KOPT-K1 (cell line): Measurements from ENCODE around the gene UBFD1.
"Not testable (repeated sequence)": the region's sequence is repeated elsewhere in the genome, so short reads cannot be mapped to it uniquely, and the experiment has no call there.

Experiments used
- H3K27ac ChIP-seq: fragments of 200-600 bp; sonication (generic); 2 replicates; pipeline ENCODE4 v1.5.1; 2016; ENCODE audit warnings: antibody characterized with exemption, mild to moderate bottlenecking, low read depth, low read length; ENCODE audit not compliant: poor library complexity, severe bottlenecking
- H3K36me3 ChIP-seq: fragments of 200-600 bp; sonication (generic); 2 replicates; pipeline ENCODE4 v1.5.1; 2017; ENCODE audit warnings: antibody characterized with exemption, mild to moderate bottlenecking, low read length, moderate library complexity; ENCODE audit not compliant: insufficient read depth
- H3K9me3 ChIP-seq: fragments of 200-600 bp; sonication (generic); 2 replicates; pipeline ENCODE4 v1.5.1; 2017; ENCODE audit warnings: antibody characterized with exemption, low read length, mild to moderate bottlenecking; ENCODE audit not compliant: insufficient read depth, poor library complexity, severe bottlenecking

Gene UBFD1

DNA sequence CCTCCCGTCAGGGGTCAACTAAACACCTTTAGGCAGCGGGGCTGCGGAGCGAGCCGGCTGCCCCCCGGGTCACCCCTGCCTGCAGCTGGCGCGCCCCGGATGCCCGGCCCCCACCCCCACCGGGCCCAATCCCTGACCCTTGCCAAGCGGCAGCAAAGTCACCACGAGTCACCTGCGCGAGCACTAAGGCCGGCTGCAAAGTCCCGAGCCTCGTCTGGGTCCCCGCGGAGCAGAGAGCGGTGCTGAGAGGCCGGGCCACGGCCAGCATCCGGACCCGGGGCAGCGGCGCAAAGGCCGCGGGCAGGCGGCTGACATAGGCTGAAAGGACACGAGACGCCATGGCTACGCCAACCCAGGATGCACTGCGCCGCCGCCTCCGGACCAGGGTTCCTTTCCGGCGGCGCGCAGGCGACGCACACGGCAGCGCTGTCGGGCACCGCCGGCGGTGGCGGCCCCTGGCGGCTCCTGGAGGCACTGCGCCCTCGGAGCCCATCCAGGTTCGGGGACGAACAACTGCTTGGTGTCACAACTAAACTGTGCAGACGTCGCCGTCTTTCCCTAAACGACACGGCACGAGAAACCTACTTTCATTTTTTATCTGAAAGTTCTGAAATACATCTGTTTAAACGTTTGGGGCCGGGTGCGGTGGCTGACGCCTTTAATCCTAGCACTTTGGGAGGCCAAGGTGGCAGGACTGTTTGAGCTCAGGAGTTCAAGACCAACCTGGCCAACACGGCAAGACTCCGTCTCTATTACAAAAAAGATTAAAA lies 38.6 kb downstream of the UBFD1 start, which contains the start of gene NDUFAB1:
Gene NDUFAB1, minus strand, starts transcription at position 366 of the 770 bp plus-strand sequence. Its CDS starts 26 bp downstream, at position 340.
- Histone ChIP-seq H3K36me3 (peaks cover 38% of the 10 kb centered on the region), H3K27ac (peak within 1 kb of the TSS; percentile 81), H3K9me3 (no peaks in the 10 kb centered on the region)

DNA sequence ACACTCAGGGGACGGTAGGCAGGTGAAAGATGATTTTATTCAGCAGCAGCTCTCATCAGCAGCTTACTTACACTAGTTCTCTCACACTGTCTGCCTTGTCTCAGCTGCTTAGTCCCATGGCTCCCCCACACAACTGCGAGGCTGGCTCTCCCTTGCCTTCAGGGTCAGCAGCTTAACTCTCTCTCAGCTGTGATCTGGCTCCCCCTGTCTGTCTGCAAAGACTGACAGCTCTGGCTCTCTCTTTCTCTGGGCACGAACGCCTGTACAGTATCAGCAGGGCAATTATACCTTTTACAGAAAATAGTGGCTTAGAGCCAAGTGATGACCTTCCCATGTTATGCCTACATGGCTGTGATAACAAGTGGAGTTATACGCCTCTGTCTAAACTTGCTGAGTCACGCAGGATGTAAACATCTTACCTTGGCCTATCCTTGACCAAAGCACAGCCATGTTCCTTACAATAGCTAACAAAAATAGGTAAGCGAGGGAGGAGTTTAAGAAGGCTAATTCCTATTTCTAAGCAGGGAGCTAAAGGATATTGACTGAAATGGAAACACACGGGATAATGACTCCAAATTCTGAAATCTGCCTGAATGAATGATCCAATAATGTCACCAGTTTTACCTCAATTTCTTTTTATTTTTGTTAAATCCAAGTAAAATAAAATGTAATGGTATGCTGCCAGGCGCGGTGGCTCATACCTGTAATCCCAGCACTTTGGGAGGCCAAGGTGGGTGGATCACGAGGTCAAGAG lies 39.7 kb downstream of the UBFD1 start:
- Histone ChIP-seq H3K9me3 (no peaks in the 10 kb centered on the region), H3K27ac (no peak overlapping the region)

DNA sequence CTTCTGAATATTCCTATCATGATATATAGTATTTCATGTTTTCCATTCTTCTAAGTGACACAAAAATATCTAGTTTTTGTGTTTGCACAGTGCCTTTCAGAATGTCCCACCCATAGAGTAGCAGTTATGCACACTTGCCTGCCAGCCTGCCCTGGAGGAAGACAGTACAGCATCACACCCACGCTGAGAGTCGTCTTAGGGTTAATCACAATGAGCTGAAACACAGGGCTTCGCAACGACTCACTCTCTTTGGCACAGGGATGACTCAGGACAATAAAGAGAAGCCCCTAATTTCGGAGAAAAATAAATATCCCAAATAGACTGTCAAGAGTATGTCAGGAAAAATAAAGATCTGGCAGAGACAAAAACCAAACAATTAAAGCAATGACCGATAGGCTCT lies 50.2 kb downstream of the UBFD1 start:
- no peaks in the 10 kb centered on the region for H3K9me3 ChIP-seq
- peaks cover 73% of the 10 kb centered on the region for H3K36me3 ChIP-seq
- H3K27ac ChIP-seq: no peak overlapping the region

More for the DNA sequence above, 39.7 kb downstream of the UBFD1 start:
- peaks cover 38% of the 10 kb centered on the region for H3K36me3 ChIP-seq

DNA sequence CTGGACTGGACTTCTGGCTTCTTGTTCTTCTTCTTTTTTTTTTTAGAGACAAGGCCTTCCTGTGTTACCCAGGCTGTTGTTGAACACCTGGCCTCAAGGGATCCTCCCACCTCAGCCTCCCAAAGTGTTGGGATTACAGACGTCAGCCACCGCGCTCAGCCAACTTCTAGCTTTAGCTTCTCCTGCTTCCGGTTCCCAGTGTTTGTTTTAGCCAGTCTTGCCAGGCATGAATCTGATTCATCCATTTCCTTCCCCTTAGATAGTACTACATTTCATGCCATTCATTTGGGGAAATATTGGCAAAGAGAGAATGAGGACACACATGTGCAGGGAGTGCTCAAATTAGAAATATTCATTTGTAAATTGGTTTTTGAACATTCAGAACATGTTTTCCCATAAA lies 50.7 kb downstream of the UBFD1 start:
- no peak overlapping the region for H3K27ac ChIP-seq
- no peaks in the 10 kb centered on the region for H3K9me3 ChIP-seq
- peaks cover 73% of the 10 kb centered on the region for H3K36me3 ChIP-seq

DNA sequence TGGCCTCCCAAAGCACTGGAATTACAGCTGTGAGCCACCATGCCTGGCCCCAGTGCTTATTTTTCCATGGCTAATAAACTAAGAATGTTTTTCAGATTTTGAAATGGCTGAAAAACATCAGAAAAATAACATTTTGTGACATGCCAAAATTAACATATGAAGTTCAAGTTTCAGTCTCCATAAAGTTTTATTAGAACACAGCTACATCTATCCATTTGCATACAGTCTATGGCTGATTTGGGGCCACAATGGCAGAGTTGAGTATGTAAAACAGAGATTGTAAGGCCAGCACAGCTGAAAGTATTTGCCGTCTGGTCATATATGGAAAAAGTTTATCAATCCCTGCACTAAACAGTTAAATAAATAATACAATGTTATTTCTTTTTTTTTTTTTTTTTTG lies 52.4 kb downstream of the UBFD1 start:
- no peak overlapping the region for H3K27ac ChIP-seq
- H3K36me3 ChIP-seq: peaks cover 75% of the 10 kb centered on the region
- H3K9me3 ChIP-seq: no peaks in the 10 kb centered on the region

DNA sequence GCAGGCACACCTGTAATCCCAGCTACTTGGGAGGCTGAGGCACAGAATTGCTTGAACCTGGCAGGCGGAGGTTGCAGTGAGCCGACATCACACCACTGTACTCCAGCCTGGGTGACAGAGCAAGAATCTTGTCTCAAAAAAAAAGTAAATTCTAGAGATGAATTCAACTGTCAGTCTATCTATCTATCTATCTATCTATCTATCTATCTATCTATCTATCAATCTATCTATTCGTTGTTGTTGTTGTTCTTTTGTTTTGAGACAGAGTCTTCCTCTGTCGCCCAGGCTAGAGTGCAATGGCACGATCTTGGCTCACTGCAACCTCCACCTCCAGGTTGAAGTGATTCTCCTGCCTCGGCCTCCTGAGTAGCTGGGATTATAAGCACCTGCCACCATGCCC lies 53.4 kb downstream of the UBFD1 start:
- not testable (repeated sequence) for H3K9me3 ChIP-seq, H3K27ac ChIP-seq
- peaks cover 77% of the 10 kb centered on the region for H3K36me3 ChIP-seq

DNA sequence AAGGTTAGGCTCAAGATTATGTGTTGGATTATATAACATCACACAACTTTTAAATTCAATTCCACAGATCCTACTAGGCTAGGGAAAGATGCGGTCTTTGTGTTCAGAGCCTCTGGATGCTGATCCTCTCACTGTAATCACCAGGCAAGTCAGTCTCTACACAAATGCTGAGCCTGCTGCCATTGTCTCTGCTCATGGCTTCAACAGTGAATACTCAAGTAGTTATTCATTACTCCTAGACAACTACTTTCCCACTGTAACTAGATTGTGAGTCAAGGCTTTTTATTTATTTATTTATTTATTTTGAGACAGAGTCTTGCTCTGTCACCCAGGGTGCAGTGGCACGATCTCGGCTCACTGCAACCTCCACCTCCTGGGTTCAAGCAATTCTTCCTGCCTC lies 54.4 kb downstream of the UBFD1 start:
- Histone ChIP-seq H3K27ac (no peak overlapping the region), H3K9me3 (no peaks in the 10 kb centered on the region), H3K36me3 (peaks cover 77% of the 10 kb centered on the region)

DNA sequence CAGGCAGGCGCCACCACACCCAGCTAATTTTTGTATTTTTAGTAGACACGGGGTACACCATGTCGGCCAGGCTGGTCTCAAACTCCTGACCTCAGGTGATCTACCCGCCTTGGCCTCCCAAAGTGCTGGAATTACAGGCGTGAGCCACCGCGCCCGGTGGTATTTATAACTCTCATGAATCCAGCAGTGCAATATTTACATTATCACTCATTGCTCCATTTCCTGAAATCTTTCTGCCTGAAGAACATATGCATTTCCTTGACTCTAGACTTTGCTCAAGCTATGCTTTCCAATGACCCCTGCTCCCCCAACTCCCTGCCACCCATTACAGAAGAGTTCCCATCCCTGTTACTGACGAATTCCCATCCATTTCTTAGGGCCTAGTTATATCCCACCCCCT lies 58.3 kb downstream of the UBFD1 start:
- peaks cover 87% of the 10 kb centered on the region for H3K36me3 ChIP-seq
- no peak overlapping the region for H3K27ac ChIP-seq
- no peaks in the 10 kb centered on the region for H3K9me3 ChIP-seq
